NCI-H2196 treated with DMSO at 0.1 percent for 48 hours (cell line): Measurements from ENCODE around the gene STK24.
"Not testable (repeated sequence)": the region's sequence is repeated elsewhere in the genome, so short reads cannot be mapped to it uniquely, and the experiment has no call there.

ENCODE experiments used
- DNase-seq: peaks from one replicate; lab custom pipeline; 2025; ENCODE audit not compliant: unreplicated experiment; lab: John Stamatoyannopoulos, UW

STK24 gene

GRCh38 chr13:98438246-98439125, 138.4 kb downstream of the STK24 start:
- DNase-seq = no peak

GRCh38 chr13:98436233-98436910, 140.5 kb downstream of the STK24 start:
- no peak for DNase-seq

GRCh38 chr13:98435376-98435775, 141.5 kb downstream of the STK24 start:
- no peak for DNase-seq

- no peak for DNase-seq
Measured at GRCh38 chr13:98434060-98434459, 142.8 kb downstream of the STK24 start.

GRCh38 chr13:98433654-98434053, 143.3 kb downstream of the STK24 start:
- no peak for DNase-seq

GRCh38 chr13:98432638-98433037, 144.3 kb downstream of the STK24 start:
- DNase-seq = no peak

- DNase-seq = no peak
Measured at GRCh38 chr13:98429977-98430736, 146.8 kb downstream of the STK24 start.

GRCh38 chr13:98429531-98429930, 147.4 kb downstream of the STK24 start:
- DNase-seq = no peak

- DNase-seq = no peak
Measured at GRCh38 chr13:98429081-98429480, 147.8 kb downstream of the STK24 start.

GRCh38 chr13:98428256-98428966, 148.5 kb downstream of the STK24 start:
- no peak for DNase-seq

- DNase-seq = no peak
Measured at GRCh38 chr13:98427331-98427995, 149.4 kb downstream of the STK24 start.

GRCh38 chr13:98423417-98423816, 153.5 kb downstream of the STK24 start:
- no peak for DNase-seq

- no peak for DNase-seq
Measured at GRCh38 chr13:98422046-98422445, 154.9 kb downstream of the STK24 start.

GRCh38 chr13:98420554-98421175, 156.2 kb downstream of the STK24 start:
- DNase-seq = no peak

GRCh38 chr13:98419786-98420553, 156.9 kb downstream of the STK24 start:
- no peak for DNase-seq

GRCh38 chr13:98416408-98416807, 160.5 kb downstream of the STK24 start:
- DNase-seq = peak; percentile 48

GRCh38 chr13:98415326-98416070, 161.4 kb downstream of the STK24 start:
- no peak for DNase-seq

- no peak for DNase-seq
Measured at GRCh38 chr13:98413796-98414195, 163.1 kb downstream of the STK24 start.

- DNase-seq = not testable (repeated sequence)
Measured at GRCh38 chr13:98413278-98413677, 163.6 kb downstream of the STK24 start.
